Ramos (cell line): ENCODE results near the gene CBFA2T3.
"Not testable (repeated sequence)": the region's sequence is repeated elsewhere in the genome, so short reads cannot be mapped to it uniquely, and the experiment has no call there.

ENCODE experiments used
- in situ Hi-C: fragments of 300-500 bp; cut with MboI; formaldehyde crosslinking; loops from one replicate; pipeline ENCODE4 v1.14.3; 2022; ENCODE audit warnings: low sequenced_read_pairs; ENCODE audit not compliant: unreplicated experiment

Gene CBFA2T3

GRCh38 chr16:89013692-89014402 lies 36.8 kb upstream of the CBFA2T3 start:
- in situ Hi-C loops, result no loop called here

- in situ Hi-C loops, result no loop called here
Measured at GRCh38 chr16:89013111-89013510, 36.1 kb upstream of the CBFA2T3 start.

GRCh38 chr16:89012622-89012995 lies 35.6 kb upstream of the CBFA2T3 start:
- in situ Hi-C loops, result no loop called here

- in situ Hi-C loops, result no loop called here
Measured at GRCh38 chr16:89011909-89012621, 35.1 kb upstream of the CBFA2T3 start.

GRCh38 chr16:89010210-89010925 lies 33.4 kb upstream of the CBFA2T3 start:
- in situ Hi-C loops, result no loop called here

GRCh38 chr16:89009343-89010209 lies 32.6 kb upstream of the CBFA2T3 start:
- in situ Hi-C loops, result no loop called here

GRCh38 chr16:89008796-89009195 lies 31.8 kb upstream of the CBFA2T3 start:
- in situ Hi-C loops, result not testable (repeated sequence)

GRCh38 chr16:89007371-89008249 lies 30.6 kb upstream of the CBFA2T3 start:
- in situ Hi-C loops, result no loop called here

GRCh38 chr16:89006036-89006752 lies 29.2 kb upstream of the CBFA2T3 start:
- in situ Hi-C loops, result no loop called here

- in situ Hi-C loops, result no loop called here
Measured at GRCh38 chr16:89005201-89006035, 28.4 kb upstream of the CBFA2T3 start.

GRCh38 chr16:89004209-89004831 lies 27.3 kb upstream of the CBFA2T3 start:
- in situ Hi-C loops, result no loop called here

GRCh38 chr16:89003831-89004208 lies 26.8 kb upstream of the CBFA2T3 start:
- in situ Hi-C loops, result no loop called here

- in situ Hi-C loops, result no loop called here
Measured at GRCh38 chr16:89002851-89003830, 26.1 kb upstream of the CBFA2T3 start.

GRCh38 chr16:89002081-89002480 lies 25.1 kb upstream of the CBFA2T3 start:
- in situ Hi-C loops, result not testable (repeated sequence)

GRCh38 chr16:89001117-89002027 lies 24.4 kb upstream of the CBFA2T3 start:
- in situ Hi-C loops, result no loop called here
